ENCODE measurements around the gene PRELP.

- no peak for TF ChIP-seq GATA3 (IDR thresholded peaks at IDR 0.05; ENCODE audit: low read depth, low read length)
- TF ChIP-seq GATA2 (IDR thresholded peaks at IDR 0.05; ENCODE audit: low read depth, low read length) = no peak
Measured at GRCh38 chr1:203467550-203467921, 8.1 kb upstream of the PRELP start.

Data from SH-SY5Y (cell line).